ENCODE results near the gene XIST. TPM values are rescaled to one million over a fixed set of nuclear protein-coding genes. Genes with fewer than 3 reads are reported as not detected.

XIST gene
- total RNA-seq, 1 donor, result under 0.01 TPM

DNA sequence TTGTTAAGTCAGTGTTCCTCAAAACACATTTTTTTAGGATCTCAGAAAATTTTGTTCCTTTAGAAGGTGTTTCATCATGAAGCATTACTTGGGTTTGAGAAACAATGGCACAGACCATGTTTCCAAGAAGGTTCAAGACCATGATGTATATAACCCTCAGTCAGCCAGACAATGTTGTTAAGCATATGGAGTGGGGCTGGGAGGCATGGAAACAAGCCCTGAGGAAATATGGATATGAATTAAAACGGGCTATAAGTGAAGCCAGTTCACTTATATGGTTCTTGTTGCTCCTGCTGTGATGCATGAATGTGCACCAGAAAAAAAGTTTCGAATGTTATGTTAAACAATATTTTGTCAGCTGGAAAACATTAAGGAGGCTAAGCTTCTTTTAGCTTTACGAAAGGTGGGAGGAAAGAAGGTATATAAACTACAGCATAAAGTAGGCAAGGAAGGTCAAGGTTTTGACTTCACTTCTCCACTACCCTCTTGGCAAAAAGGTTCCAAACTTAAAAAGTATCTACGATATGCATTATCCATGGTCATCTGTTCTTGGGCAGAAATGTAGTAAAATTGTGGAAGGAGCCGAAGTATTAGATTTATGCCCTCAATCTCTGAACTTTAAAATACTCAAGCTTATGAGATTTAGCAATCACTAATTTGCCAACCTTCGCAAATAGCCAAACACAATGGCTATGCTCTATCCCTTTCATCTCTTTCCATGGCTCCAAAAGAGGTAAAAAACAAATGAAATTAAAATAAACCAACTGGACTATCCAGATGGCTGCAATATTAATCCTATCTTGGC lies 12.2 kb downstream of the XIST start:
- no peaks in the 10 kb centered on the region for H3K4me1 ChIP-seq (ENCODE audit: insufficient read depth, low read length)
- H3K27me3 ChIP-seq (ENCODE audit: insufficient read depth, low read length), result no peaks in the 10 kb centered on the region
- no peak overlapping the region for H2AFZ ChIP-seq (ENCODE audit: low read length)
- H3K79me2 ChIP-seq (ENCODE audit: insufficient read depth, low read length), result peaks cover 95% of the 10 kb centered on the region
- H4K20me1 ChIP-seq (ENCODE audit: insufficient read depth, low read length), result peaks cover 92% of the 10 kb centered on the region
- no peak overlapping the region for H3K27ac ChIP-seq (ENCODE audit: low read depth, low read length)
- H3K36me3 ChIP-seq (ENCODE audit: insufficient read depth, low read length), result peaks cover 3% of the 10 kb centered on the region
- no peaks in the 10 kb centered on the region for H3K9me3 ChIP-seq (ENCODE audit: low read depth, low read length)
- no peak overlapping the region for H3K4me2 ChIP-seq (ENCODE audit: insufficient read depth, low read length)
- no peak for DNase-seq (ENCODE audit: insufficient read length, low spot score, missing footprints)
- no peak overlapping the region for H3K4me3 ChIP-seq (ENCODE audit: insufficient read depth, low read length)
- TF ChIP-seq, protein P1, sequence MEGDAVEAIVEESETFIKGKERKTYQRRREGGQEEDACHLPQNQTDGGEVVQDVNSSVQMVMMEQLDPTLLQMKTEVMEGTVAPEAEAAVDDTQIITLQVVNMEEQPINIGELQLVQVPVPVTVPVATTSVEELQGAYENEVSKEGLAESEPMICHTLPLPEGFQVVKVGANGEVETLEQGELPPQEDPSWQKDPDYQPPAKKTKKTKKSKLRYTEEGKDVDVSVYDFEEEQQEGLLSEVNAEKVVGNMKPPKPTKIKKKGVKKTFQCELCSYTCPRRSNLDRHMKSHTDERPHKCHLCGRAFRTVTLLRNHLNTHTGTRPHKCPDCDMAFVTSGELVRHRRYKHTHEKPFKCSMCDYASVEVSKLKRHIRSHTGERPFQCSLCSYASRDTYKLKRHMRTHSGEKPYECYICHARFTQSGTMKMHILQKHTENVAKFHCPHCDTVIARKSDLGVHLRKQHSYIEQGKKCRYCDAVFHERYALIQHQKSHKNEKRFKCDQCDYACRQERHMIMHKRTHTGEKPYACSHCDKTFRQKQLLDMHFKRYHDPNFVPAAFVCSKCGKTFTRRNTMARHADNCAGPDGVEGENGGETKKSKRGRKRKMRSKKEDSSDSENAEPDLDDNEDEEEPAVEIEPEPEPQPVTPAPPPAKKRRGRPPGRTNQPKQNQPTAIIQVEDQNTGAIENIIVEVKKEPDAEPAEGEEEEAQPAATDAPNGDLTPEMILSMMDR (IDR thresholded peaks at IDR 0.05; ENCODE audit: extremely low read depth, low read depth, low read length), result no peak

DNA sequence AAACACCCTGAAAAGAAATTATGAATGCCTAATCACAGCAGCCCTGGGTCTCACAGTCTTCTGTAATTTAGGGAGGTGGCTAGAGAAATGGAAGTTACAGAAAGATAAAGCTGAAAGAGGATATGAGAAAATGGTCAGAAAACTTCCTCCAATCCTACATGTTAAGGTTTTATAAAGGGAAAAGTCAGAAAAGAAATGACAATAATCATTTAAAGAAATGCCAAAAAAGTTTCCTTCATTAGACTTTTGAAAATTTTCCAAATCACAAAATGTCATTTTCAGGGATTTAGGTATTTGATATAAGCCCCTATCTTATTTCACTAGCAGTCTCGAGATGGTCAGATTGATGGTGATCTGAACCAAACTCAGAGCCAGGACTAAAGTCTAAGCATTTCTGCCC lies 13.4 kb downstream of the XIST start:
- Histone ChIP-seq H3K4me1 (ENCODE audit: insufficient read depth, low read length) (no peaks in the 10 kb centered on the region), H3K4me3 (ENCODE audit: insufficient read depth, low read length) (no peak overlapping the region), H2AFZ (ENCODE audit: low read length) (no peak overlapping the region), H3K36me3 (ENCODE audit: insufficient read depth, low read length) (peaks cover 3% of the 10 kb centered on the region), H3K27ac (ENCODE audit: low read depth, low read length) (no peak overlapping the region), H4K20me1 (ENCODE audit: insufficient read depth, low read length) (peaks cover 85% of the 10 kb centered on the region), H3K9me3 (ENCODE audit: low read depth, low read length) (no peaks in the 10 kb centered on the region), H3K27me3 (ENCODE audit: insufficient read depth, low read length) (no peaks in the 10 kb centered on the region), H3K79me2 (ENCODE audit: insufficient read depth, low read length) (peaks cover 93% of the 10 kb centered on the region), H3K4me2 (ENCODE audit: insufficient read depth, low read length) (no peak overlapping the region)
- DNase-seq (ENCODE audit: insufficient read length, low spot score, missing footprints), result no peak
- TF ChIP-seq, protein P1 (IDR thresholded peaks at IDR 0.05; ENCODE audit: extremely low read depth, low read depth, low read length), result no peak

DNA sequence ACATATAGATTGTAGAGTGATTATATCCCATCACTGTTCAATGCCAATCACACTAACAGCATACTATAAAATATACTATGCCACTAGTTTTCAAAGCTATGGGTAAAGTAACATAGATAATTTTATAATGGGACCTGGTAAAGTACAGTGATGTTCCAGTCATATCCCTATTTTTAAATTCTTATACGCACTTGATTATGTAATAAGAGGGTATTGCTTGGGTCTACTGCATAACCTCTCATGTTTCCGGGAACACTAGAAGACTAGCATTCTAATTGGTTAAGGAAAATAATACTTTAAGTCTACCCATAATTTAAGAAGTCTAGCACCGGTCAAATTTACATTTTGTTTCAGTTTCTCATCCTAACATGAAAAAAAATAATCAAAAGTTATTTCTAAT lies 14.4 kb downstream of the XIST start:
- Histone ChIP-seq H2AFZ (ENCODE audit: low read length) (no peak overlapping the region), H3K27ac (ENCODE audit: low read depth, low read length) (no peak overlapping the region), H3K36me3 (ENCODE audit: insufficient read depth, low read length) (peaks cover 10% of the 10 kb centered on the region), H4K20me1 (ENCODE audit: insufficient read depth, low read length) (peaks cover 85% of the 10 kb centered on the region), H3K4me1 (ENCODE audit: insufficient read depth, low read length) (no peaks in the 10 kb centered on the region), H3K79me2 (ENCODE audit: insufficient read depth, low read length) (peaks cover 93% of the 10 kb centered on the region), H3K9me3 (ENCODE audit: low read depth, low read length) (no peaks in the 10 kb centered on the region), H3K4me2 (ENCODE audit: insufficient read depth, low read length) (no peak overlapping the region), H3K27me3 (ENCODE audit: insufficient read depth, low read length) (no peaks in the 10 kb centered on the region), H3K4me3 (ENCODE audit: insufficient read depth, low read length) (no peak overlapping the region)
- no peak for DNase-seq (ENCODE audit: insufficient read length, low spot score, missing footprints)
- TF ChIP-seq, protein P1 (IDR thresholded peaks at IDR 0.05; ENCODE audit: extremely low read depth, low read depth, low read length), result no peak

DNA sequence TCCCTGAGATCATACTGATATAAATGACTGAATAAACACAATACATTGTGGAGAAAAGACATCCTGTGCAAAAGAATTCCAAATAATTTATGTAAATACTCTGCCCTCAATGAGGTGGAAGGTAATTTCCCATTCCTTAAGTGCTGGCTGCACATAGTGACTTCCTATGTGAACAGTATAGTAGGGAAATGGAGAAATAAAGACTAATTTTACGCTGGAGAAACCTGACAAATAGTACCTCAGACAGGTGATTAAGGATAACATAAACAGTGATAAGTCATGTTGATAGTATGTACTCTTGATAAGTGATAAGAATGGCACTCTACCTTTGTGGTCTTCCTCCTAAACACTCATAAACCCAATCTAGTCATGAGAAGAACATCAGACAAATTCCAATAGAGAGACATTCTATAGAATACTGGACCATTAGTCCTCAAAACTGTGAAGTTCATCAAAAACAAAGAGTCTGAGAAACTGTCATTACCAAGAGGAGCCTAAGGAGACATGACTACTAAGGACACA lies 15.5 kb downstream of the XIST start:
- peaks cover 83% of the 10 kb centered on the region for H4K20me1 ChIP-seq (ENCODE audit: insufficient read depth, low read length)
- TF ChIP-seq, protein P1 (IDR thresholded peaks at IDR 0.05; ENCODE audit: extremely low read depth, low read depth, low read length), result no peak

More for the DNA sequence above, 15.5 kb downstream of the XIST start:
- Histone ChIP-seq H3K27me3 (ENCODE audit: insufficient read depth, low read length) (no peaks in the 10 kb centered on the region), H3K9me3 (ENCODE audit: low read depth, low read length) (no peaks in the 10 kb centered on the region), H3K4me2 (ENCODE audit: insufficient read depth, low read length) (no peak overlapping the region), H3K4me3 (ENCODE audit: insufficient read depth, low read length) (no peak overlapping the region), H3K36me3 (ENCODE audit: insufficient read depth, low read length) (peaks cover 16% of the 10 kb centered on the region), H3K27ac (ENCODE audit: low read depth, low read length) (no peak overlapping the region), H2AFZ (ENCODE audit: low read length) (no peak overlapping the region), H3K79me2 (ENCODE audit: insufficient read depth, low read length) (peaks cover 90% of the 10 kb centered on the region), H3K4me1 (ENCODE audit: insufficient read depth, low read length) (no peaks in the 10 kb centered on the region)
- no peak for DNase-seq (ENCODE audit: insufficient read length, low spot score, missing footprints)

All from osteoblast (primary cell).